Measurements from ENCODE around the gene LRCH2.
A peak's percentile ranks its signal among the peaks of the same experiment; 100 is the strongest.

Gene LRCH2

GRCh38 chrX:115112411-115112810, 121.5 kb downstream of the LRCH2 start:
- H2BK120ac ChIP-seq (ENCODE audit: low read depth, low read length): no peak overlapping the region

GRCh38 chrX:115098897-115099296, 135.0 kb downstream of the LRCH2 start:
- Histone ChIP-seq H2BK15ac (ENCODE audit: low read depth, poor library complexity, severe bottlenecking) (no peak overlapping the region), H2BK120ac (ENCODE audit: low read depth, low read length) (no peak overlapping the region), H3K27ac (ENCODE audit: low read length, poor library complexity, severe bottlenecking) (no peak overlapping the region), H2AFZ (ENCODE audit: low read depth, low read length) (no peak overlapping the region), H3K27me3 (ENCODE audit: control insufficient read depth in 1 of 2, insufficient read depth in 1 of 2, low read length in 2 of 2) (peaks cover 0 to 10% of the 10 kb centered on the region in 2 experiments), H3K18ac (ENCODE audit: low read depth in 1 of 2, low read length in 2 of 2) (no peak overlapping the region), H3K36me3 (ENCODE audit: control insufficient read depth in 1 of 2, insufficient read depth in 2 of 2, low read depth in 1 of 2, low read length in 2 of 2) (peaks cover 10 to 11% of the 10 kb centered on the region in 2 experiments), H4K91ac (ENCODE audit: low read length) (no peak overlapping the region), H2BK12ac (ENCODE audit: low read length in 2 of 2) (no peak overlapping the region), H3K9ac (ENCODE audit: low read length) (no peak overlapping the region), H3K14ac (ENCODE audit: low read length in 2 of 2) (no peak overlapping the region), H3K4me3 (ENCODE audit: insufficient read depth in 1 of 2, low read depth in 1 of 2, low read length in 2 of 2) (peak overlapping the region in 1 of 2 experiments; percentile 39), H2BK5ac (ENCODE audit: low read depth, low read length, poor library complexity, severe bottlenecking) (no peak overlapping the region), H3K9me3 (ENCODE audit: control insufficient read depth, low read length) (peaks cover 33% of the 10 kb centered on the region), H3K4me2 (ENCODE audit: low read length, poor library complexity, severe bottlenecking) (no peak overlapping the region), H3K79me1 (replicated peaks; ENCODE audit: low read length, poor library complexity, severe bottlenecking) (no peaks in the 10 kb centered on the region), H4K8ac (ENCODE audit: low read length) (no peak overlapping the region), H3K4me1 (ENCODE audit: control insufficient read depth, insufficient read depth, low read depth, low read length) (no peaks in the 10 kb centered on the region), H3K23ac (ENCODE audit: low read length in 2 of 2) (no peak overlapping the region), H2AK5ac (ENCODE audit: low read length, severe bottlenecking) (no peak overlapping the region), H3K4ac (ENCODE audit: low read depth in 1 of 2, low read length in 2 of 2) (no peak overlapping the region)
- no peak for DNase-seq
- 99% methylated on average over 4 of the region's 4 CpGs for WGBS

More at GRCh38 chrX:115112411-115112810, 121.5 kb downstream of the LRCH2 start:
- no peak overlapping the region for H3K23ac ChIP-seq (ENCODE audit: low read length in 2 of 2)
- no peak overlapping the region for H3K4ac ChIP-seq (ENCODE audit: low read depth in 1 of 2, low read length in 2 of 2)
- H3K4me2 ChIP-seq (ENCODE audit: low read length, poor library complexity, severe bottlenecking): no peak overlapping the region
- H2AFZ ChIP-seq (ENCODE audit: low read depth, low read length): no peak overlapping the region
- no peak overlapping the region for H4K8ac ChIP-seq (ENCODE audit: low read length)
- no peak overlapping the region for H3K18ac ChIP-seq (ENCODE audit: low read depth in 1 of 2, low read length in 2 of 2)
- H3K4me1 ChIP-seq (ENCODE audit: control insufficient read depth, insufficient read depth, low read depth, low read length): no peaks in the 10 kb centered on the region
- peaks cover 0 to 3% of the 10 kb centered on the region in 2 experiments for H3K27me3 ChIP-seq (ENCODE audit: control insufficient read depth in 1 of 2, insufficient read depth in 1 of 2, low read length in 2 of 2)
- H3K27ac ChIP-seq (ENCODE audit: low read length, poor library complexity, severe bottlenecking): no peak overlapping the region
- peaks cover 7% of the 10 kb centered on the region for H3K9me3 ChIP-seq (ENCODE audit: control insufficient read depth, low read length)
- H2BK5ac ChIP-seq (ENCODE audit: low read depth, low read length, poor library complexity, severe bottlenecking): no peak overlapping the region
- H3K14ac ChIP-seq (ENCODE audit: low read length in 2 of 2): no peak overlapping the region
- no peak overlapping the region for H3K9ac ChIP-seq (ENCODE audit: low read length)
- H4K91ac ChIP-seq (ENCODE audit: low read length): no peak overlapping the region
- DNase-seq: no peak
- no peaks in the 10 kb centered on the region for H3K79me1 ChIP-seq (replicated peaks; ENCODE audit: low read length, poor library complexity, severe bottlenecking)
- H2AK5ac ChIP-seq (ENCODE audit: low read length, severe bottlenecking): no peak overlapping the region
- no peak overlapping the region for H3K4me3 ChIP-seq (ENCODE audit: insufficient read depth in 1 of 2, low read depth in 1 of 2, low read length in 2 of 2)
- H2BK15ac ChIP-seq (ENCODE audit: low read depth, poor library complexity, severe bottlenecking): no peak overlapping the region
- H3K36me3 ChIP-seq (ENCODE audit: control insufficient read depth in 1 of 2, insufficient read depth in 2 of 2, low read depth in 1 of 2, low read length in 2 of 2): peaks cover 0 to 8% of the 10 kb centered on the region in 2 experiments
- no peak overlapping the region for H2BK12ac ChIP-seq (ENCODE audit: low read length in 2 of 2)

GRCh38 chrX:115093191-115093590, 140.7 kb downstream of the LRCH2 start:
- Histone ChIP-seq H3K4me1 (ENCODE audit: control insufficient read depth, insufficient read depth, low read depth, low read length) (no peaks in the 10 kb centered on the region), H3K27ac (ENCODE audit: low read length, poor library complexity, severe bottlenecking) (no peak overlapping the region), H4K91ac (ENCODE audit: low read length) (no peak overlapping the region), H3K36me3 (ENCODE audit: control insufficient read depth in 1 of 2, insufficient read depth in 2 of 2, low read depth in 1 of 2, low read length in 2 of 2) (peaks cover under 1 to 9% of the 10 kb centered on the region in 2 experiments), H2BK12ac (ENCODE audit: low read length in 2 of 2) (no peak overlapping the region), H3K23ac (ENCODE audit: low read length in 2 of 2) (no peak overlapping the region), H2BK5ac (ENCODE audit: low read depth, low read length, poor library complexity, severe bottlenecking) (no peak overlapping the region), H2AK5ac (ENCODE audit: low read length, severe bottlenecking) (no peak overlapping the region), H4K8ac (ENCODE audit: low read length) (no peak overlapping the region), H2BK120ac (ENCODE audit: low read depth, low read length) (no peak overlapping the region), H3K9ac (ENCODE audit: low read length) (no peak overlapping the region), H3K9me3 (ENCODE audit: control insufficient read depth, low read length) (peaks cover 16% of the 10 kb centered on the region), H2BK15ac (ENCODE audit: low read depth, poor library complexity, severe bottlenecking) (no peak overlapping the region), H3K4me2 (ENCODE audit: low read length, poor library complexity, severe bottlenecking) (no peak overlapping the region), H2AFZ (ENCODE audit: low read depth, low read length) (no peak overlapping the region), H3K27me3 (ENCODE audit: control insufficient read depth in 1 of 2, insufficient read depth in 1 of 2, low read length in 2 of 2) (peaks cover 0 to 20% of the 10 kb centered on the region in 2 experiments), H3K14ac (ENCODE audit: low read length in 2 of 2) (no peak overlapping the region), H3K4ac (ENCODE audit: low read depth in 1 of 2, low read length in 2 of 2) (no peak overlapping the region), H3K4me3 (ENCODE audit: insufficient read depth in 1 of 2, low read depth in 1 of 2, low read length in 2 of 2) (no peak overlapping the region), H3K79me1 (replicated peaks; ENCODE audit: low read length, poor library complexity, severe bottlenecking) (no peaks in the 10 kb centered on the region), H3K18ac (ENCODE audit: low read depth in 1 of 2, low read length in 2 of 2) (no peak overlapping the region)
- WGBS: 90% methylated on average over 1 of the region's 1 CpG
- peak; percentile 5 for DNase-seq

- Histone ChIP-seq H3K4me3 (ENCODE audit: insufficient read depth in 1 of 2, low read depth in 1 of 2, low read length in 2 of 2) (no peak overlapping the region), H2AK5ac (ENCODE audit: low read length, severe bottlenecking) (no peak overlapping the region), H3K9me3 (ENCODE audit: control insufficient read depth, low read length) (peaks cover 3% of the 10 kb centered on the region), H3K4me2 (ENCODE audit: low read length, poor library complexity, severe bottlenecking) (no peak overlapping the region), H2AFZ (ENCODE audit: low read depth, low read length) (no peak overlapping the region), H4K91ac (ENCODE audit: low read length) (no peak overlapping the region), H3K27me3 (ENCODE audit: control insufficient read depth in 1 of 2, insufficient read depth in 1 of 2, low read length in 2 of 2) (peaks cover 0 to 18% of the 10 kb centered on the region in 2 experiments), H3K4ac (ENCODE audit: low read depth in 1 of 2, low read length in 2 of 2) (no peak overlapping the region), H3K23ac (ENCODE audit: low read length in 2 of 2) (no peak overlapping the region), H3K36me3 (ENCODE audit: control insufficient read depth in 1 of 2, insufficient read depth in 2 of 2, low read depth in 1 of 2, low read length in 2 of 2) (peaks cover 0 to 4% of the 10 kb centered on the region in 2 experiments), H2BK15ac (ENCODE audit: low read depth, poor library complexity, severe bottlenecking) (no peak overlapping the region), H2BK120ac (ENCODE audit: low read depth, low read length) (no peak overlapping the region), H3K14ac (ENCODE audit: low read length in 2 of 2) (no peak overlapping the region), H3K4me1 (ENCODE audit: control insufficient read depth, insufficient read depth, low read depth, low read length) (no peaks in the 10 kb centered on the region), H3K79me1 (replicated peaks; ENCODE audit: low read length, poor library complexity, severe bottlenecking) (no peaks in the 10 kb centered on the region), H2BK5ac (ENCODE audit: low read depth, low read length, poor library complexity, severe bottlenecking) (no peak overlapping the region), H3K18ac (ENCODE audit: low read depth in 1 of 2, low read length in 2 of 2) (no peak overlapping the region), H4K8ac (ENCODE audit: low read length) (no peak overlapping the region), H3K27ac (ENCODE audit: low read length, poor library complexity, severe bottlenecking) (no peak overlapping the region), H2BK12ac (ENCODE audit: low read length in 2 of 2) (no peak overlapping the region), H3K9ac (ENCODE audit: low read length) (no peak overlapping the region)
- 100% methylated on average over 1 of the region's 1 CpG for WGBS
- DNase-seq: no peak
Measured at GRCh38 chrX:115089419-115089818, 144.5 kb downstream of the LRCH2 start.
